GM21423 (cell line): ENCODE results near the gene CHMP4B.

Experiments
- ATAC-seq: cut with Tn5 transposase; IDR thresholded peaks from one replicate; pipeline ENCODE4 v1.9.1; 2021; ENCODE audit warnings: mild to moderate bottlenecking, moderate library complexity; ENCODE audit not compliant: unreplicated experiment

The CHMP4B gene

GRCh38 chr20:33810885-33811775, at the start of gene CHMP4B:
CHMP4B (plus strand) TSS chr20:33811348; CDS start chr20:33811469, 121 bp downstream.
- ATAC-seq: peak; percentile 93

- ATAC-seq: no peak
These were observed 49.4 kb upstream of the CHMP4B start for GRCh38 chr20:33761698-33762250.

GRCh38 chr20:33765099-33765498, 46.0 kb upstream of the CHMP4B start:
- ATAC-seq: no peak

GRCh38 chr20:33765592-33765991, 45.6 kb upstream of the CHMP4B start:
- ATAC-seq: no peak

GRCh38 chr20:33766686-33767085, 44.5 kb upstream of the CHMP4B start:
- no peak for ATAC-seq

GRCh38 chr20:33767777-33768138, 43.4 kb upstream of the CHMP4B start:
- ATAC-seq: no peak

- no peak for ATAC-seq
These were observed 42.1 kb upstream of the CHMP4B start for GRCh38 chr20:33769043-33769442.

- no peak for ATAC-seq
These were observed 41.1 kb upstream of the CHMP4B start for GRCh38 chr20:33770005-33770404.

- no peak for ATAC-seq
These were observed 39.2 kb upstream of the CHMP4B start for GRCh38 chr20:33771938-33772337.

- no peak for ATAC-seq
These were observed 38.7 kb upstream of the CHMP4B start for GRCh38 chr20:33772439-33772838.

GRCh38 chr20:33773412-33774089, 37.6 kb upstream of the CHMP4B start:
- ATAC-seq: peak; percentile 46

GRCh38 chr20:33777816-33778215, 33.3 kb upstream of the CHMP4B start:
- no peak for ATAC-seq

- ATAC-seq: no peak
These were observed 30.0 kb upstream of the CHMP4B start for GRCh38 chr20:33781133-33781532.

- ATAC-seq: no peak
These were observed 29.2 kb upstream of the CHMP4B start for GRCh38 chr20:33781945-33782344.

- no peak for ATAC-seq
These were observed 27.9 kb upstream of the CHMP4B start for GRCh38 chr20:33783256-33783655.

- ATAC-seq: no peak
These were observed 27.3 kb upstream of the CHMP4B start for GRCh38 chr20:33783818-33784217.

- ATAC-seq: no peak
These were observed 26.9 kb upstream of the CHMP4B start for GRCh38 chr20:33784225-33784624.

- ATAC-seq: no peak
These were observed 25.6 kb upstream of the CHMP4B start for GRCh38 chr20:33785503-33785902.

- no peak for ATAC-seq
These were observed 23.8 kb upstream of the CHMP4B start for GRCh38 chr20:33787253-33787891.

GRCh38 chr20:33788351-33789049, 22.6 kb upstream of the CHMP4B start:
- ATAC-seq: no peak
